Stimulated activated CD8-positive, alpha-beta memory T cell treated with anti-CD3 and anti-CD28 coated beads, Interleukin-4, amount 100 ng/mL, for 4 hours (primary cell): ENCODE measurements around the gene FBN2.

ENCODE experiments used
- DNase-seq, 2 donors: peaks; one replicate each; pipeline ENCODE4 v3.0.0-alpha.2; 2020; ENCODE audit warnings: low read depth in 2 of 2, low spot score in 1 of 2

Gene FBN2

GRCh38 chr5:128213340-128213739 lies 324.7 kb downstream of the FBN2 start:
- DNase-seq = no peak

GRCh38 chr5:128212191-128212806 lies 325.7 kb downstream of the FBN2 start:
- no peak for DNase-seq

GRCh38 chr5:128208436-128208835 lies 329.6 kb downstream of the FBN2 start:
- DNase-seq = no peak
